HEK293T (cell line): Measurements from ENCODE around the gene ASCL3.
"Not testable (repeated sequence)": the region's sequence is repeated elsewhere in the genome, so short reads cannot be mapped to it uniquely, and the experiment has no call there.

ENCODE experiments used
- CTCF ChIA-PET: fragments of 350-600 bp; formaldehyde crosslinking; extraction: SDS; loops from one replicate; lab custom pipeline; 2021; ENCODE audit warnings: antibody characterized with exemption, inconsistent platforms; lab: Yijun Ruan, JAX
- POLR2A ChIA-PET: fragments of 350-600 bp; formaldehyde crosslinking; extraction: SDS; loops from one replicate; lab custom pipeline; 2020; ENCODE audit warnings: antibody characterized with exemption, inconsistent platforms; lab: Yijun Ruan, JAX
- DNase-seq: peaks from one replicate; pipeline ENCODE4 v3.0.0; 2012; ENCODE audit warnings: mixed read lengths; ENCODE audit errors: extremely low spot score
- ARNT ChIP-seq: fragments of 450-650 bp; IDR thresholded peaks from 2 replicates; pipeline ENCODE4 v1.6.1; 2017; ENCODE audit warnings: mild to moderate bottlenecking
- BHLHE40 ChIP-seq: fragments of 450-650 bp; IDR thresholded peaks from 2 replicates; pipeline ENCODE4 v1.6.1; 2016; ENCODE audit warnings: mild to moderate bottlenecking, moderate library complexity, borderline replicate concordance
- CTBP1 ChIP-seq: fragments of 450-650 bp; IDR thresholded peaks from 2 replicates; pipeline ENCODE4 v1.6.1; 2016; ENCODE audit warnings: borderline replicate concordance
- ELF4 ChIP-seq: fragments of 450-650 bp; IDR thresholded peaks from 2 replicates; pipeline ENCODE4 v1.6.1; 2017; ENCODE audit warnings: antibody characterized with exemption
- FOXA1 ChIP-seq: fragments of 450-650 bp; IDR thresholded peaks from 2 replicates; pipeline ENCODE4 v1.6.1; 2016; ENCODE audit warnings: mild to moderate bottlenecking
- FOXK2 ChIP-seq: fragments of 450-650 bp; IDR thresholded peaks from 2 replicates; pipeline ENCODE4 v1.6.1; 2016; ENCODE audit warnings: mild to moderate bottlenecking
- FOXM1 ChIP-seq: fragments of 450-650 bp; IDR thresholded peaks from 2 replicates; pipeline ENCODE4 v1.6.1; 2017; ENCODE audit warnings: mild to moderate bottlenecking, borderline replicate concordance
- HDGF ChIP-seq: fragments of 450-650 bp; IDR thresholded peaks from 2 replicates; pipeline ENCODE4 v1.6.1; 2017; ENCODE audit warnings: antibody characterized with exemption, borderline replicate concordance
- L3MBTL2 ChIP-seq: fragments of 450-650 bp; conservative IDR thresholded peaks from 2 replicates; pipeline ENCODE4 v1.6.1; 2016; ENCODE audit warnings: mild to moderate bottlenecking
- LEF1 ChIP-seq: fragments of 450-650 bp; IDR thresholded peaks from 2 replicates; pipeline ENCODE4 v1.6.1; 2017; ENCODE audit warnings: mild to moderate bottlenecking, borderline replicate concordance
- NFRKB ChIP-seq: fragments of 450-650 bp; IDR thresholded peaks from 2 replicates; pipeline ENCODE4 v1.6.1; 2016; ENCODE audit warnings: mild to moderate bottlenecking, moderate library complexity
- PKNOX1 ChIP-seq: fragments of 450-650 bp; IDR thresholded peaks from 2 replicates; pipeline ENCODE4 v1.6.1; 2016
- SP1 ChIP-seq: fragments of 450-650 bp; IDR thresholded peaks from 2 replicates; pipeline ENCODE4 v1.6.1; 2017
- SUZ12 ChIP-seq: fragments of 450-650 bp; IDR thresholded peaks from 2 replicates; pipeline ENCODE4 v1.6.1; 2016; ENCODE audit warnings: mild to moderate bottlenecking
- TARDBP ChIP-seq: fragments of 450-650 bp; IDR thresholded peaks from 2 replicates; pipeline ENCODE4 v1.6.1; 2016
- ZNF384 ChIP-seq: fragments of 450-650 bp; IDR thresholded peaks from 2 replicates; pipeline ENCODE4 v1.6.1; 2016

The ASCL3 gene

GRCh38 chr11:8942518-8943066, at the start of gene ASCL3:
Gene ASCL3 (minus strand): TSS chr11:8943016. CDS start chr11:8938161, 4,855 bp downstream.
- ChIA-PET CTCF (no interaction called here), POLR2A (no interaction called here)
- TF ChIP-seq FOXK2 (no peak), LEF1 (no peak), ARNT (no peak), PKNOX1 (no peak), ELF4 (no peak), L3MBTL2 (no peak), HDGF (no peak), TARDBP (no peak), SP1 (no peak), FOXM1 (no peak), FOXA1 (no peak), NFRKB (no peak), SUZ12 (no peak), BHLHE40 (no peak), ZNF384 (no peak), CTBP1 (no peak)
- DNase-seq = no peak

- CTCF ChIA-PET = no interaction called here
- TF ChIP-seq PKNOX1 (no peak), BHLHE40 (no peak), SP1 (no peak), HDGF (no peak), SUZ12 (no peak), FOXA1 (no peak), NFRKB (no peak), ZNF384 (no peak), CTBP1 (no peak), TARDBP (no peak), FOXM1 (no peak), FOXK2 (no peak)
- no peak for DNase-seq
- POLR2A ChIA-PET = no interaction called here
Measured at GRCh38 chr11:8989453-8989852, 46.6 kb upstream of the ASCL3 start.

GRCh38 chr11:8988329-8989234, 45.8 kb upstream of the ASCL3 start:
- POLR2A ChIA-PET = interaction anchor here (1.3 kb wide), 1 partner anchor 24 kb away, joined by 5 read pairs; the partner anchor contains the start of gene TMEM9B
- no peak for TF ChIP-seq L3MBTL2
- no peak for TF ChIP-seq FOXM1
- TF ChIP-seq LEF1 = no peak
- TF ChIP-seq FOXK2 = no peak
- TF ChIP-seq PKNOX1 = no peak
- TF ChIP-seq NFRKB = no peak
- no peak for TF ChIP-seq ZNF384
- TF ChIP-seq TARDBP = no peak
- no peak for TF ChIP-seq FOXA1
- no peak for TF ChIP-seq BHLHE40
- TF ChIP-seq SUZ12 = no peak
- TF ChIP-seq ELF4 = no peak
- no peak for DNase-seq
- CTCF ChIA-PET = interaction anchor here (1.1 kb wide), 1 partner anchor 149 kb away, joined by 3 read pairs; no protein-coding TSS in a partner anchor

GRCh38 chr11:8987446-8987845, 44.6 kb upstream of the ASCL3 start:
- TF ChIP-seq FOXM1 = no peak
- ChIA-PET POLR2A (interaction anchor here (1.3 kb wide), 1 partner anchor 23 kb away, joined by 5 read pairs; the partner anchor contains the start of gene TMEM9B), CTCF (no interaction called here)
- no peak for DNase-seq

GRCh38 chr11:8986772-8987171, 44.0 kb upstream of the ASCL3 start:
- DNase-seq, POLR2A ChIA-PET, CTCF ChIA-PET: not testable (repeated sequence)

GRCh38 chr11:8985462-8985861, 42.6 kb upstream of the ASCL3 start:
- no peak for DNase-seq
- ChIA-PET POLR2A (no interaction called here), CTCF (no interaction called here)
- TF ChIP-seq ARNT = no peak
- no peak for TF ChIP-seq TARDBP
- no peak for TF ChIP-seq ZNF384
- no peak for TF ChIP-seq SP1
- TF ChIP-seq PKNOX1 = no peak
- TF ChIP-seq HDGF = no peak
- no peak for TF ChIP-seq FOXK2
- TF ChIP-seq L3MBTL2 = no peak
- no peak for TF ChIP-seq ELF4
- no peak for TF ChIP-seq CTBP1
- no peak for TF ChIP-seq FOXM1
- no peak for TF ChIP-seq BHLHE40
- no peak for TF ChIP-seq LEF1
- no peak for TF ChIP-seq FOXA1
- no peak for TF ChIP-seq NFRKB
- no peak for TF ChIP-seq SUZ12
